ENCODE measurements around the gene LSAMP. TPM values are rescaled to one million over a fixed set of nuclear protein-coding genes. Genes with fewer than 3 reads are reported as not detected.
"Not testable (repeated sequence)": the region's sequence is repeated elsewhere in the genome, so short reads cannot be mapped to it uniquely, and the experiment has no call there.

Gene LSAMP
- total RNA-seq, 1 experiment from 2014 or later: not detected

GRCh38 chr3:115792206-115792955 lies 652.9 kb downstream of the LSAMP start:
- CTCF ChIA-PET: no interaction called here

GRCh38 chr3:115791271-115792153 lies 653.8 kb downstream of the LSAMP start:
- H3K9me3 Mint-ChIP-seq (ENCODE audit: unreplicated experiment); H3K27me3 Mint-ChIP-seq (ENCODE audit: insufficient read depth, unreplicated experiment); DNase-seq; H3K4me3 ChIP-seq (ENCODE audit: low read depth, low read length); H3K4me1 ChIP-seq; CTCF ChIA-PET; H3K36me3 Mint-ChIP-seq (ENCODE audit: insufficient read depth, unreplicated experiment); H3K36me3 ChIP-seq (ENCODE audit: control insufficient read depth, insufficient read depth, low read length); H3K27me3 ChIP-seq (replicated peaks; ENCODE audit: control insufficient read depth, insufficient read depth, low read length); H3K9me3 ChIP-seq; BruUV-seq (replicated peaks); intact Hi-C loops (cut with micrococcal nuclease; ENCODE audit: unreplicated experiment): not testable (repeated sequence)
- H3K27ac Mint-ChIP-seq (ENCODE audit: unreplicated experiment): peak overlapping the region; percentile 23
- POLR2A ChIA-PET: interaction anchor here (0.6 kb wide), 1 partner anchor 290 kb away, joined by 4 read pairs; no protein-coding TSS in a partner anchor
- peaks cover 13% of the 10 kb centered on the region for H3K4me1 Mint-ChIP-seq (ENCODE audit: low read depth, unreplicated experiment)
- H3K4me3 Mint-ChIP-seq (ENCODE audit: unreplicated experiment): peak overlapping the region; percentile 33

More at GRCh38 chr3:115792206-115792955, 652.9 kb downstream of the LSAMP start:
- BruUV-seq (replicated peaks): no TSS peak
- H3K36me3 Mint-ChIP-seq (ENCODE audit: insufficient read depth, unreplicated experiment): no peaks in the 10 kb centered on the region
- Histone ChIP-seq H3K9me3 (no peaks in the 10 kb centered on the region), H3K4me1 (peaks cover 5% of the 10 kb centered on the region; the same call in 1 of the 2 replicates), H3K36me3 (ENCODE audit: control insufficient read depth, insufficient read depth, low read length) (no peaks in the 10 kb centered on the region), H3K27me3 (replicated peaks; ENCODE audit: control insufficient read depth, insufficient read depth, low read length) (no peaks in the 10 kb centered on the region), H3K4me3 (ENCODE audit: low read depth, low read length) (no peak overlapping the region)
- H3K4me3 Mint-ChIP-seq (ENCODE audit: unreplicated experiment): peak overlapping the region; percentile 33
- TF ChIP-seq, protein P1, sequence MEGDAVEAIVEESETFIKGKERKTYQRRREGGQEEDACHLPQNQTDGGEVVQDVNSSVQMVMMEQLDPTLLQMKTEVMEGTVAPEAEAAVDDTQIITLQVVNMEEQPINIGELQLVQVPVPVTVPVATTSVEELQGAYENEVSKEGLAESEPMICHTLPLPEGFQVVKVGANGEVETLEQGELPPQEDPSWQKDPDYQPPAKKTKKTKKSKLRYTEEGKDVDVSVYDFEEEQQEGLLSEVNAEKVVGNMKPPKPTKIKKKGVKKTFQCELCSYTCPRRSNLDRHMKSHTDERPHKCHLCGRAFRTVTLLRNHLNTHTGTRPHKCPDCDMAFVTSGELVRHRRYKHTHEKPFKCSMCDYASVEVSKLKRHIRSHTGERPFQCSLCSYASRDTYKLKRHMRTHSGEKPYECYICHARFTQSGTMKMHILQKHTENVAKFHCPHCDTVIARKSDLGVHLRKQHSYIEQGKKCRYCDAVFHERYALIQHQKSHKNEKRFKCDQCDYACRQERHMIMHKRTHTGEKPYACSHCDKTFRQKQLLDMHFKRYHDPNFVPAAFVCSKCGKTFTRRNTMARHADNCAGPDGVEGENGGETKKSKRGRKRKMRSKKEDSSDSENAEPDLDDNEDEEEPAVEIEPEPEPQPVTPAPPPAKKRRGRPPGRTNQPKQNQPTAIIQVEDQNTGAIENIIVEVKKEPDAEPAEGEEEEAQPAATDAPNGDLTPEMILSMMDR (IDR thresholded peaks at IDR 0.05; ENCODE audit: insufficient read depth in 1 of 2, low read depth in 1 of 2, low read length in 1 of 2, severe bottlenecking in 1 of 2, unreplicated experiment in 1 of 2): no peak
- POLR2A ChIA-PET: interaction anchor here (0.6 kb wide), 1 partner anchor 291 kb away, joined by 4 read pairs; no protein-coding TSS in a partner anchor
- H3K4me1 Mint-ChIP-seq (ENCODE audit: low read depth, unreplicated experiment): peaks cover 13% of the 10 kb centered on the region
- H3K27me3 Mint-ChIP-seq (ENCODE audit: insufficient read depth, unreplicated experiment): no peaks in the 10 kb centered on the region
- H3K9me3 Mint-ChIP-seq (ENCODE audit: unreplicated experiment): no peaks in the 10 kb centered on the region
- intact Hi-C loops (cut with micrococcal nuclease; ENCODE audit: unreplicated experiment): no loop called here
- peak in 1 of 2 experiments; percentile 5 for DNase-seq
- H3K27ac Mint-ChIP-seq (ENCODE audit: unreplicated experiment): peak overlapping the region; percentile 23

- Histone ChIP-seq H3K36me3 (ENCODE audit: control insufficient read depth, insufficient read depth, low read length) (no peaks in the 10 kb centered on the region), H3K27me3 (replicated peaks; ENCODE audit: control insufficient read depth, insufficient read depth, low read length) (no peaks in the 10 kb centered on the region), H3K4me1 (peaks cover 5% of the 10 kb centered on the region; the same call in 1 of the 2 replicates), H3K4me3 (ENCODE audit: low read depth, low read length) (no peak overlapping the region), H3K9me3 (no peaks in the 10 kb centered on the region)
- TF ChIP-seq, protein P1 (IDR thresholded peaks at IDR 0.05; ENCODE audit: insufficient read depth in 1 of 2, low read depth in 1 of 2, low read length in 1 of 2, severe bottlenecking in 1 of 2, unreplicated experiment in 1 of 2): no peak
- H3K36me3 Mint-ChIP-seq (ENCODE audit: insufficient read depth, unreplicated experiment): no peaks in the 10 kb centered on the region
- CTCF ChIA-PET: no interaction called here
- no peak overlapping the region for H3K27ac Mint-ChIP-seq (ENCODE audit: unreplicated experiment)
- H3K4me3 Mint-ChIP-seq (ENCODE audit: unreplicated experiment): no peak overlapping the region
- intact Hi-C loops (cut with micrococcal nuclease; ENCODE audit: unreplicated experiment): no loop called here
- POLR2A ChIA-PET: no interaction called here
- peaks cover 13% of the 10 kb centered on the region for H3K4me1 Mint-ChIP-seq (ENCODE audit: low read depth, unreplicated experiment)
- no peaks in the 10 kb centered on the region for H3K9me3 Mint-ChIP-seq (ENCODE audit: unreplicated experiment)
- H3K27me3 Mint-ChIP-seq (ENCODE audit: insufficient read depth, unreplicated experiment): no peaks in the 10 kb centered on the region
- BruUV-seq (replicated peaks): no TSS peak
- no peak for DNase-seq
These were observed 654.5 kb downstream of the LSAMP start for GRCh38 chr3:115790759-115791158.

All from Caco-2 (cell line).